HepG2 (cell line): Measurements from ENCODE around the gene ACER3. TPM values are rescaled to one million over a fixed set of nuclear protein-coding genes. Genes with fewer than 3 reads are reported as not detected.
A peak's percentile ranks its signal among the peaks of the same experiment; 100 is the strongest.

Experiments
- ATAC-seq: fragments of 200-7000 bp; cut with Tn5 transposase; 3 replicates; pipeline ENCODE4 v1.9.1; 2020; ENCODE audit warnings: mild to moderate bottlenecking, moderate library complexity
- BruUV-seq: library from RNA; stranded (reverse); fragments of 400-500 nt; replicated peaks from 2 replicates; lab custom pipeline; 2021; lab: Mats Ljungman, UMichigan
- CTCF ChIA-PET: fragments of 300-600 bp; formaldehyde crosslinking; extraction: SDS; loops from one replicate; lab custom pipeline; 2021; ENCODE audit warnings: low total read pairs, inconsistent platforms, low intra/inter-chr PET ratio; lab: Yijun Ruan, JAX
- POLR2A ChIA-PET: fragments of 350-600 bp; sonication (Branson Sonifier 250); formaldehyde crosslinking; loops from one replicate; lab custom pipeline; 2020; ENCODE audit warnings: antibody characterized with exemption, inconsistent platforms; lab: Yijun Ruan, JAX
- DNase-seq: peaks from one replicate; pipeline ENCODE4 v3.0.0-alpha.2; 2015; ENCODE audit warnings: low spot score
- FAIRE-seq: peaks from 3 replicates; lab custom pipeline; 2011; peaks lifted over from hg19 to GRCh38; lab: Jason Lieb, UNC
- H2AFZ ChIP-seq: one replicate; pipeline ENCODE4 v1.6.1; 2011; ENCODE audit warnings: low read length, inconsistent platforms
- H3K27ac ChIP-seq: fragments of 300-600 bp; 3 replicates; pipeline ENCODE4 v1.8.0; 2011; ENCODE audit warnings: mixed run types, mild to moderate bottlenecking, mixed read lengths, low read length, inconsistent platforms; ENCODE audit not compliant: insufficient read depth; ENCODE audit errors: extremely low read length
- H3K27me3 ChIP-seq, 2 experiments: fragments of 200-600 bp in 1 of 2; 2 replicates in 1 of 2; 3 replicates in 1 of 2; pipeline versions ENCODE4 v1.6.0 to v1.8.0; 2011; ENCODE audit warnings: low read length in 2 of 2, mild to moderate bottlenecking in 2 of 2, moderate library complexity in 2 of 2, inconsistent platforms in 1 of 2; ENCODE audit not compliant: insufficient read depth in 2 of 2, control insufficient read depth in 1 of 2
- H3K36me3 ChIP-seq, 2 experiments: fragments of 200-600 bp in 1 of 2; replicated peaks in 1 of 2; 2 replicates in 1 of 2; 3 replicates in 1 of 2; pipeline versions ENCODE4 v1.5.1 to v1.8.0; 2011; ENCODE audit warnings: low read length in 2 of 2, inconsistent platforms in 1 of 2; ENCODE audit not compliant: insufficient read depth in 2 of 2, control insufficient read depth in 1 of 2
- H3K4me1 ChIP-seq: 2 replicates; pipeline ENCODE4 v1.5.1; 2012; ENCODE audit warnings: low read length, inconsistent platforms; ENCODE audit not compliant: insufficient read depth
- H3K4me2 ChIP-seq: 2 replicates; pipeline ENCODE4 v1.6.0; 2011; ENCODE audit warnings: low read depth, low read length, inconsistent platforms
- H3K4me3 ChIP-seq, 3 experiments: fragments of 200-600 bp in 1 of 3; sonication (generic), shearing (Covaris generic) in 1 of 3; replicated peaks in 1 of 3; 2 replicates each; pipeline ENCODE4 v1.5.1; 2011 to 2016; ENCODE audit warnings: low read length in 3 of 3, inconsistent platforms in 2 of 3, low read depth in 2 of 3, mild to moderate bottlenecking in 2 of 3, control low read depth in 1 of 3, mixed read lengths in 1 of 3; ENCODE audit not compliant: insufficient read depth in 1 of 3
- H3K79me2 ChIP-seq: one replicate; pipeline ENCODE4 v1.6.1; 2011; ENCODE audit warnings: low read length, inconsistent platforms; ENCODE audit not compliant: insufficient read depth
- H3K9ac ChIP-seq: 2 replicates; pipeline ENCODE4 v1.6.0; 2011; ENCODE audit warnings: mild to moderate bottlenecking, low read depth, low read length, inconsistent platforms; ENCODE audit not compliant: insufficient read depth
- H3K9me3 ChIP-seq: 2 replicates; pipeline ENCODE4 v1.5.1; 2012; ENCODE audit warnings: mild to moderate bottlenecking, low read length
- H4K20me1 ChIP-seq: 2 replicates; pipeline ENCODE4 v1.6.0; 2011; ENCODE audit warnings: inconsistent platforms, mild to moderate bottlenecking, low read length, moderate library complexity; ENCODE audit not compliant: insufficient read depth
- BHLHE40 ChIP-seq: IDR thresholded peaks from 2 replicates; pipeline ENCODE4 v1.6.1; 2011; ENCODE audit warnings: low read length, improper control_type of control experiment
- CEBPB ChIP-seq: IDR thresholded peaks from 2 replicates; pipeline ENCODE4 v1.6.1; 2011; ENCODE audit warnings: low read depth, low read length, improper control_type of control experiment, borderline replicate concordance
- MAFK ChIP-seq, 2 experiments: IDR thresholded peaks in 1 of 2; conservative IDR thresholded peaks in 1 of 2; 2 replicates each; pipeline ENCODE4 v1.6.1; 2011; ENCODE audit warnings: improper control_type of control experiment in 2 of 2, low read length in 2 of 2
- PAXIP1 ChIP-seq: sonication (generic); formaldehyde crosslinking; conservative IDR thresholded peaks from 2 replicates; pipeline ENCODE4 v1.4.0; 2020; ENCODE audit warnings: mild to moderate bottlenecking, missing genetic modification reagents, moderate library complexity
- RBAK ChIP-seq: sonication (generic); formaldehyde crosslinking; IDR thresholded peaks from 2 replicates; pipeline ENCODE4 v1.5.1; 2020; ENCODE audit warnings: mild to moderate bottlenecking, missing genetic modification reagents
- STAT6 ChIP-seq: sonication (generic); formaldehyde crosslinking; IDR thresholded peaks from 2 replicates; pipeline ENCODE4 v1.4.0; 2020; ENCODE audit warnings: missing genetic modification reagents, mild to moderate bottlenecking, borderline replicate concordance
- ZBTB2 ChIP-seq: sonication (generic); formaldehyde crosslinking; IDR thresholded peaks from 2 replicates; pipeline ENCODE4 v1.8.0; 2022; ENCODE audit warnings: low read depth, missing genetic modification reagents
- ZBTB20 ChIP-seq: sonication (generic); formaldehyde crosslinking; IDR thresholded peaks from 2 replicates; pipeline ENCODE4 v1.8.1; 2023; ENCODE audit warnings: missing genetic modification reagents, low read depth, mild to moderate bottlenecking, borderline replicate concordance
- WGBS: methylation state at CpG from one replicate; pipeline ENCODE4 v1.1.6; 2017; ENCODE audit warnings: low lambda C conversion rate; 5-methylcytosine and 5-hydroxymethylcytosine counted together
- in situ Hi-C: cut with HindIII; loops from 2 replicates; pipeline ENCODE4 v1.10.0; 2017; ENCODE audit warnings: low pct_unique_long_range_greater_than_20kb; ENCODE audit not compliant: extremely low pct_ligation_motif_present
- intact Hi-C: fragments of 100-400 bp; cut with micrococcal nuclease; formaldehyde crosslinking; loops from one replicate; pipeline ENCODE4 v1.10.0; 2022; ENCODE audit not compliant: unreplicated experiment
- polyA plus RNA-seq, 8 experiments: library from polyadenylated mRNA; depleted of rRNA in 3 of 8; stranded (reverse) in 7 of 8; unstranded in 1 of 8; fragments of >200 nt; fragmentation: Illumina TruSeq in 4 of 8; extraction: Trizol in 4 of 8; gene quantifications; 2 replicates each; pipeline versions ENCODE4 v1.2.1 to v1.2.3, GENCODE V29; 2011 to 2016; ENCODE audit warnings: low read depth in 4 of 8, missing spikeins in 1 of 8, mixed read lengths in 1 of 8; ENCODE audit not compliant: insufficient read depth in 1 of 8
- total RNA-seq, 5 experiments: library from RNA; depleted of rRNA; stranded (reverse); fragments of >200 nt; fragmentation: Illumina TruSeq; extraction: Trizol; gene quantifications; 2 replicates each; pipeline ENCODE4 v1.2.3, GENCODE V29; 2016; ENCODE audit warnings: low read depth in 1 of 5
- TF ChIP-seq, protein P1 (sequence below): sonication (generic); formaldehyde crosslinking; IDR thresholded peaks from 2 replicates; pipeline ENCODE4 v1.4.0; 2020; ENCODE audit warnings: missing genetic modification reagents, borderline replicate concordance

Gene ACER3
- total and polyA plus RNA-seq, 2 of the 13 experiments (the other 11 are each of a cell fraction or from before 2014, with no cell fraction given) = 6.0 to 9.8 TPM

DNA sequence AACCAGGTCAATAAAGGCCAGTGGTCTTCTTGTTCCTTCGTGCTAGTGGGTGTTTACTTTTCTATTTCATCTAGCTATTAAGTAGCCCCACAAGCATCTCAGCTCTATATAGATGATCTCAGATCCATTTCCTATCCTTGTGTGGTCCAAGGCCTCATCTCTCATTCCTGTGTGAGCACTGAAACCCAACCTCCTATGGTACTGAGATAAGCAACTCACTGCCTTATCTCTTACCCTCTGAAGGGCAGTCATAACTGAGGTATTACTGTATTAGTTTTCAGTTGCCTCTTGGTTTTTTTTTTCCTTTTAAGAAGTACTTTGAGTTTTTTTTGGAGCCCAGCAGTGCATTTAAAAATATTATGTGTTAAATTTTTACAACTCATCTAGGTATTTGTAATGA, 28.3 kb downstream of the ACER3 start (continued):
- TF ChIP-seq ZBTB2 = no peak
- TF ChIP-seq ZBTB20 (CRISPR knock-in tag) = no peak
- no peak for TF ChIP-seq RBAK (CRISPR knock-in tag)
- TF ChIP-seq STAT6 (CRISPR knock-in tag) = no peak
- no peak for TF ChIP-seq MAFK (conservative IDR thresholded peaks at IDR 0.05 in 1 of 2, IDR thresholded peaks at IDR 0.05 in 1 of 2; ENCODE audit: low read length in 2 of 2)

- CTCF ChIA-PET = no interaction called here
- no peaks in the 10 kb centered on the region for H3K36me3 ChIP-seq
- H3K4me2 ChIP-seq = no peak overlapping the region
- peak; percentile 78 for ATAC-seq
- POLR2A ChIA-PET = no interaction called here
- in situ Hi-C loops = no loop called here
- no peak for FAIRE-seq
- DNase-seq = peak; percentile 73
- no peak overlapping the region for H3K9ac ChIP-seq
- no peaks in the 10 kb centered on the region for H3K79me2 ChIP-seq
- no peaks in the 10 kb centered on the region for H4K20me1 ChIP-seq
- no TSS peak for BruUV-seq
- H2AFZ ChIP-seq = no peak overlapping the region
- 81% methylated on average over 1 of the region's 1 CpG for WGBS
- intact Hi-C loops = no loop called here
- no peak overlapping the region for H3K4me3 ChIP-seq
- no peak overlapping the region for H3K27ac ChIP-seq
- peaks cover 16% of the 10 kb centered on the region for H3K4me1 ChIP-seq
- H3K9me3 ChIP-seq = no peaks in the 10 kb centered on the region
- no peaks in the 10 kb centered on the region for H3K27me3 ChIP-seq
- peak; percentile 60; the same call in 1 of the 2 replicates for TF ChIP-seq CEBPB
- TF ChIP-seq PAXIP1 (CRISPR knock-in tag) = 0 out of 2 replicates have a peak, but pooled peaks have one; percentile 14
- TF ChIP-seq, protein P1, sequence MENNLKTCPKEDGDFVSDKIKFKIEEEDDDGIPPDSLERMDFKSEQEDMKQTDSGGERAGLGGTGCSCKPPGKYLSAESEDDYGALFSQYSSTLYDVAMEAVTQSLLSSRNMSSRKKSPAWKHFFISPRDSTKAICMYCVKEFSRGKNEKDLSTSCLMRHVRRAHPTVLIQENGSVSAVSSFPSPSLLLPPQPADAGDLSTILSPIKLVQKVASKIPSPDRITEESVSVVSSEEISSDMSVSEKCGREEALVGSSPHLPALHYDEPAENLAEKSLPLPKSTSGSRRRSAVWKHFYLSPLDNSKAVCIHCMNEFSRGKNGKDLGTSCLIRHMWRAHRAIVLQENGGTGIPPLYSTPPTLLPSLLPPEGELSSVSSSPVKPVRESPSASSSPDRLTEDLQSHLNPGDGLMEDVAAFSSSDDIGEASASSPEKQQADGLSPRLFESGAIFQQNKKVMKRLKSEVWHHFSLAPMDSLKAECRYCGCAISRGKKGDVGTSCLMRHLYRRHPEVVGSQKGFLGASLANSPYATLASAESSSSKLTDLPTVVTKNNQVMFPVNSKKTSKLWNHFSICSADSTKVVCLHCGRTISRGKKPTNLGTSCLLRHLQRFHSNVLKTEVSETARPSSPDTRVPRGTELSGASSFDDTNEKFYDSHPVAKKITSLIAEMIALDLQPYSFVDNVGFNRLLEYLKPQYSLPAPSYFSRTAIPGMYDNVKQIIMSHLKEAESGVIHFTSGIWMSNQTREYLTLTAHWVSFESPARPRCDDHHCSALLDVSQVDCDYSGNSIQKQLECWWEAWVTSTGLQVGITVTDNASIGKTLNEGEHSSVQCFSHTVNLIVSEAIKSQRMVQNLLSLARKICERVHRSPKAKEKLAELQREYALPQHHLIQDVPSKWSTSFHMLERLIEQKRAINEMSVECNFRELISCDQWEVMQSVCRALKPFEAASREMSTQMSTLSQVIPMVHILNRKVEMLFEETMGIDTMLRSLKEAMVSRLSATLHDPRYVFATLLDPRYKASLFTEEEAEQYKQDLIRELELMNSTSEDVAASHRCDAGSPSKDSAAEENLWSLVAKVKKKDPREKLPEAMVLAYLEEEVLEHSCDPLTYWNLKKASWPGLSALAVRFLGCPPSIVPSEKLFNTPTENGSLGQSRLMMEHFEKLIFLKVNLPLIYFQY = no peak
- no peak for TF ChIP-seq BHLHE40
Measured at GRCh38 chr11:76889411-76889975, 28.8 kb downstream of the ACER3 start.
